Measurements from ENCODE around the gene RNF19B. TPM values are rescaled to one million over a fixed set of nuclear protein-coding genes. Genes with fewer than 3 reads are reported as not detected.

Gene RNF19B
- total RNA-seq, 2 experiments from 2014 or later, result 33.4 to 37.4 TPM

GRCh38 chr1:33010932-33011731, 46.5 kb upstream of the RNF19B start:
- ATAC-seq (ENCODE audit: poor library complexity), result no peak
- Mint-ChIP-seq H3K27me3 (no peaks in the 10 kb centered on the region), H3K36me3 (ENCODE audit: low read depth) (peaks cover 83% of the 10 kb centered on the region), H3K4me3 (no peak overlapping the region), H3K4me1 (ENCODE audit: low read depth) (no peaks in the 10 kb centered on the region), H3K27ac (no peak overlapping the region), H3K9me3 (no peaks in the 10 kb centered on the region)
- no peak for TF ChIP-seq CTCF (IDR thresholded peaks at IDR 0.05)
- DNase-seq, result no peak
- Histone ChIP-seq H3K4me3 (ENCODE audit: low read length) (no peak overlapping the region), H3K27ac (ENCODE audit: low read depth in 1 of 2, low read length in 2 of 2) (no peak overlapping the region), H3K4me1 (ENCODE audit: insufficient read depth, low read length) (no peaks in the 10 kb centered on the region), H3K36me3 (ENCODE audit: insufficient read depth, low read length) (peaks cover 82% of the 10 kb centered on the region), H3K9me3 (ENCODE audit: control insufficient read depth in 1 of 2, insufficient read depth in 1 of 2, low read length in 2 of 2) (no peaks in the 10 kb centered on the region), H3K27me3 (ENCODE audit: control insufficient read depth in 1 of 2, insufficient read depth in 2 of 2, low read length in 2 of 2) (no peaks in the 10 kb centered on the region)
- intact Hi-C loops (cut with DNase I, micrococcal nuclease), result no loop called here
- ChIA-PET CTCF (no interaction called here), POLR2A (no interaction called here)

GRCh38 chr1:33009561-33009960, 45.0 kb upstream of the RNF19B start:
- peaks cover 77% of the 10 kb centered on the region for H3K36me3 Mint-ChIP-seq (ENCODE audit: low read depth)

More at GRCh38 chr1:33009561-33009960, 45.0 kb upstream of the RNF19B start:
- ATAC-seq (ENCODE audit: poor library complexity) (no peak), DNase-seq (no peak)
- H3K4me1 ChIP-seq (ENCODE audit: insufficient read depth, low read length), result no peaks in the 10 kb centered on the region
- TF ChIP-seq CTCF (IDR thresholded peaks at IDR 0.05), result no peak
- Mint-ChIP-seq H3K4me1 (ENCODE audit: low read depth) (no peaks in the 10 kb centered on the region), H3K4me3 (no peak overlapping the region), H3K27me3 (no peaks in the 10 kb centered on the region), H3K27ac (no peak overlapping the region), H3K9me3 (no peaks in the 10 kb centered on the region)
- H3K27me3 ChIP-seq (ENCODE audit: control insufficient read depth in 1 of 2, insufficient read depth in 2 of 2, low read length in 2 of 2), result no peaks in the 10 kb centered on the region
- intact Hi-C loops (cut with DNase I, micrococcal nuclease), result no loop called here
- H3K4me3 ChIP-seq (ENCODE audit: low read length), result no peak overlapping the region
- no peak overlapping the region for H3K27ac ChIP-seq (ENCODE audit: low read depth in 1 of 2, low read length in 2 of 2)
- peaks cover 76% of the 10 kb centered on the region for H3K36me3 ChIP-seq (ENCODE audit: insufficient read depth, low read length)
- CTCF ChIA-PET, result no interaction called here
- POLR2A ChIA-PET, result interaction anchor here (0.6 kb wide), 1 partner anchor 45 kb away, joined by 3 read pairs; the partner anchor contains the start of gene RNF19B
- no peaks in the 10 kb centered on the region for H3K9me3 ChIP-seq (ENCODE audit: control insufficient read depth in 1 of 2, insufficient read depth in 1 of 2, low read length in 2 of 2)
